HEK293 (cell line): Measurements from ENCODE around the gene TBX5.

ENCODE experiments used
- CTCF ChIA-PET: fragments of 350-600 bp; formaldehyde crosslinking; extraction: SDS; loops from one replicate; lab custom pipeline; 2021; ENCODE audit warnings: antibody characterized with exemption; lab: Yijun Ruan, JAX
- POLR2A ChIA-PET: fragments of 300-600 bp; formaldehyde crosslinking; extraction: SDS; loops from one replicate; lab custom pipeline; 2020; ENCODE audit warnings: antibody characterized with exemption, inconsistent platforms; lab: Yijun Ruan, JAX
- H3K27ac ChIP-seq: fragments of 200-500 bp; sonication (Bioruptor generic); 2 replicates; pipeline ENCODE4 v1.5.1; 2014; ENCODE audit warnings: low read depth, low read length, control low read depth, inconsistent platforms; ENCODE audit errors: extremely low read depth
- H3K36me3 ChIP-seq, 2 experiments: fragments of 200-500 bp in 1 of 2; sonication (Bioruptor generic) in 1 of 2; 1 replicate in 1 of 2; 2 replicates in 1 of 2; pipeline ENCODE4 v1.5.1; 2014 to 2017; ENCODE audit warnings: inconsistent platforms in 2 of 2, low read length in 2 of 2; ENCODE audit not compliant: control insufficient read depth in 2 of 2, insufficient read depth in 1 of 2
- H3K4me1 ChIP-seq: fragments of 200-500 bp; sonication (Bioruptor generic); 2 replicates; pipeline ENCODE4 v1.5.1; 2014; ENCODE audit warnings: mild to moderate bottlenecking, low read length, inconsistent platforms; ENCODE audit not compliant: control insufficient read depth, insufficient read depth
- H3K4me3 ChIP-seq: 2 replicates; pipeline ENCODE4 v1.5.1; 2011; ENCODE audit warnings: low read depth, mild to moderate bottlenecking, control low read depth, low read length, moderate library complexity
- H3K9me3 ChIP-seq: fragments of 200-500 bp; sonication (Bioruptor generic); 2 replicates; pipeline ENCODE4 v1.5.1; 2014; ENCODE audit warnings: low read depth, low read length, inconsistent platforms; ENCODE audit not compliant: control insufficient read depth, insufficient read depth
- BCL11B ChIP-seq: fragments of 450-650 bp; formaldehyde crosslinking; IDR thresholded peaks from 2 replicates; pipeline ENCODE4 v1.5.1; 2016; ENCODE audit warnings: low read depth, missing biosample characterization, missing genetic modification characterization
- HOXC10 ChIP-seq: sonication (generic); formaldehyde crosslinking; IDR thresholded peaks from 2 replicates; pipeline ENCODE4 v1.8.1; 2023; ENCODE audit warnings: mild to moderate bottlenecking, missing genetic modification reagents
- PBX3 ChIP-seq: sonication (generic); formaldehyde crosslinking; IDR thresholded peaks from 2 replicates; pipeline ENCODE4 v1.8.1; 2022; ENCODE audit warnings: mild to moderate bottlenecking, moderate library complexity, missing genetic modification reagents
- PRDM6 ChIP-seq: fragments of 450-650 bp; formaldehyde crosslinking; IDR thresholded peaks from 2 replicates; pipeline ENCODE4 v1.5.1; 2017; ENCODE audit warnings: missing biosample characterization, missing genetic modification characterization
- SCRT1 ChIP-seq: fragments of 450-650 bp; formaldehyde crosslinking; IDR thresholded peaks from 2 replicates; pipeline ENCODE4 v1.5.1; 2016; ENCODE audit warnings: missing biosample characterization, missing genetic modification characterization, borderline replicate concordance
- SCRT2 ChIP-seq: fragments of 450-650 bp; formaldehyde crosslinking; IDR thresholded peaks from 2 replicates; pipeline ENCODE4 v1.5.1; 2016; ENCODE audit warnings: missing biosample characterization, missing genetic modification characterization
- ZNF112 ChIP-seq: fragments of 450-650 bp; formaldehyde crosslinking; IDR thresholded peaks from 2 replicates; pipeline ENCODE4 v1.5.0; 2017; ENCODE audit warnings: missing biosample characterization, missing genetic modification characterization
- ZNF133 ChIP-seq: fragments of 450-650 bp; formaldehyde crosslinking; IDR thresholded peaks from 2 replicates; pipeline ENCODE4 v1.5.1; 2016; ENCODE audit warnings: missing biosample characterization, missing genetic modification characterization
- ZNF16 ChIP-seq: fragments of 450-650 bp; formaldehyde crosslinking; IDR thresholded peaks from 2 replicates; pipeline ENCODE4 v1.5.1; 2016; ENCODE audit warnings: low read depth, missing biosample characterization, missing genetic modification characterization
- ZNF175 ChIP-seq: fragments of 450-650 bp; formaldehyde crosslinking; IDR thresholded peaks from 2 replicates; pipeline ENCODE4 v1.5.1; 2016; ENCODE audit warnings: missing biosample characterization, missing genetic modification characterization
- ZNF18 ChIP-seq: fragments of 450-650 bp; formaldehyde crosslinking; IDR thresholded peaks from 2 replicates; pipeline ENCODE4 v1.5.1; 2016; ENCODE audit warnings: missing biosample characterization, missing genetic modification characterization
- ZNF214 ChIP-seq: fragments of 450-650 bp; formaldehyde crosslinking; IDR thresholded peaks from 2 replicates; pipeline ENCODE4 v1.5.1; 2017; ENCODE audit warnings: missing biosample characterization, mild to moderate bottlenecking, missing genetic modification characterization, borderline replicate concordance
- ZNF239 ChIP-seq: fragments of 450-650 bp; formaldehyde crosslinking; IDR thresholded peaks from 2 replicates; pipeline ENCODE4 v1.5.1; 2016; ENCODE audit warnings: missing biosample characterization, missing genetic modification characterization
- ZNF274 ChIP-seq, 2 experiments: fragments of 200-500 bp in 1 of 2; fragments of 450-650 bp in 1 of 2; sonication (Bioruptor generic) in 1 of 2; formaldehyde crosslinking in 1 of 2; IDR thresholded peaks; 2 replicates each; pipeline versions ENCODE4 v1.5.1 to v1.6.1; 2014 to 2016; ENCODE audit warnings: borderline replicate concordance in 1 of 2, inconsistent platforms in 1 of 2, low read length in 1 of 2, missing biosample characterization in 1 of 2, missing genetic modification characterization in 1 of 2
- ZNF362 ChIP-seq: fragments of 450-650 bp; formaldehyde crosslinking; IDR thresholded peaks from 2 replicates; pipeline ENCODE4 v1.5.1; 2016; ENCODE audit warnings: missing biosample characterization, missing genetic modification characterization
- ZNF473 ChIP-seq: fragments of 450-650 bp; formaldehyde crosslinking; IDR thresholded peaks from 2 replicates; pipeline ENCODE4 v1.5.1; 2017; ENCODE audit warnings: missing biosample characterization, missing genetic modification characterization
- ZNF513 ChIP-seq: fragments of 450-650 bp; IDR thresholded peaks from 2 replicates; pipeline ENCODE4 v1.5.1; 2018; ENCODE audit warnings: missing biosample characterization, missing genetic modification characterization
- ZNF596 ChIP-seq: fragments of 450-650 bp; IDR thresholded peaks from 2 replicates; pipeline ENCODE4 v1.5.0; 2018; ENCODE audit warnings: missing biosample characterization, mild to moderate bottlenecking, missing genetic modification characterization, moderate library complexity
- ZNF704 ChIP-seq: fragments of 450-650 bp; formaldehyde crosslinking; IDR thresholded peaks from 2 replicates; pipeline ENCODE4 v1.5.1; 2016; ENCODE audit warnings: missing biosample characterization, missing genetic modification characterization
- ZNF707 ChIP-seq: fragments of 450-650 bp; formaldehyde crosslinking; IDR thresholded peaks from 2 replicates; pipeline ENCODE4 v1.5.1; 2016; ENCODE audit warnings: missing biosample characterization, missing genetic modification characterization
- ZNF747 ChIP-seq: fragments of 450-650 bp; formaldehyde crosslinking; IDR thresholded peaks from 2 replicates; pipeline ENCODE4 v1.5.1; 2016; ENCODE audit warnings: missing biosample characterization, missing genetic modification characterization
- ZNF768 ChIP-seq: fragments of 450-650 bp; formaldehyde crosslinking; IDR thresholded peaks from 2 replicates; pipeline ENCODE4 v1.5.1; 2018; ENCODE audit warnings: missing biosample characterization, mild to moderate bottlenecking, missing genetic modification characterization
- ZNF776 ChIP-seq: fragments of 450-650 bp; formaldehyde crosslinking; IDR thresholded peaks from 2 replicates; pipeline ENCODE4 v1.5.0; 2017; ENCODE audit warnings: missing biosample characterization, missing genetic modification characterization, borderline replicate concordance
- ZSCAN23 ChIP-seq: fragments of 450-650 bp; formaldehyde crosslinking; IDR thresholded peaks from 2 replicates; pipeline ENCODE4 v1.5.1; 2016; ENCODE audit warnings: missing biosample characterization, missing genetic modification characterization

Gene TBX5

GRCh38 chr12:114450019-114450418, 44.1 kb upstream of the TBX5 start:
- Histone ChIP-seq H3K27ac (no peak overlapping the region), H3K36me3 (no peaks in the 10 kb centered on the region), H3K9me3 (no peaks in the 10 kb centered on the region), H3K4me1 (no peaks in the 10 kb centered on the region), H3K4me3 (no peak overlapping the region)
- POLR2A ChIA-PET, result no interaction called here
- TF ChIP-seq ZSCAN23 (tag by site-specific recombination) (no peak), ZNF747 (tag by site-specific recombination) (no peak), ZNF596 (tag by site-specific recombination) (no peak), ZNF704 (tag by site-specific recombination) (no peak), ZNF513 (tag by site-specific recombination) (peak; percentile 72), PBX3 (no peak), ZNF768 (no peak), ZNF133 (tag by site-specific recombination) (no peak)
- CTCF ChIA-PET, result no interaction called here

GRCh38 chr12:114448618-114448933, 42.6 kb upstream of the TBX5 start:
- ChIA-PET CTCF (no interaction called here), POLR2A (no interaction called here)
- Histone ChIP-seq H3K9me3 (no peaks in the 10 kb centered on the region), H3K27ac (no peak overlapping the region), H3K4me1 (no peaks in the 10 kb centered on the region; the same call in 1 of the 2 replicates), H3K4me3 (no peak overlapping the region), H3K36me3 (no peaks in the 10 kb centered on the region)
- TF ChIP-seq HOXC10 (CRISPR knock-in tag), result no peak
- no peak for TF ChIP-seq SCRT1 (tag by site-specific recombination)
- no peak for TF ChIP-seq ZNF473 (tag by site-specific recombination)
- no peak for TF ChIP-seq ZNF16 (tag by site-specific recombination)
- TF ChIP-seq ZNF175 (tag by site-specific recombination), result no peak
- no peak for TF ChIP-seq BCL11B
- no peak for TF ChIP-seq ZNF274 (IDR thresholded peaks at IDR 0.05; ENCODE audit: low read length)
- TF ChIP-seq ZNF274 (tag by site-specific recombination; IDR thresholded peaks at IDR 0.05; ENCODE audit: borderline replicate concordance), result no peak
- no peak for TF ChIP-seq ZNF776 (tag by site-specific recombination)
- no peak for TF ChIP-seq ZNF707 (tag by site-specific recombination)
- TF ChIP-seq PRDM6 (tag by site-specific recombination), result no peak
- TF ChIP-seq ZNF239 (tag by site-specific recombination), result no peak
- no peak for TF ChIP-seq SCRT2
- no peak for TF ChIP-seq ZNF18
- no peak for TF ChIP-seq ZNF112 (tag by site-specific recombination)
- TF ChIP-seq ZNF214, result no peak
- TF ChIP-seq ZNF362, result no peak
